ENCODE results near the gene SLC32A1.

SLC32A1 gene

DNA sequence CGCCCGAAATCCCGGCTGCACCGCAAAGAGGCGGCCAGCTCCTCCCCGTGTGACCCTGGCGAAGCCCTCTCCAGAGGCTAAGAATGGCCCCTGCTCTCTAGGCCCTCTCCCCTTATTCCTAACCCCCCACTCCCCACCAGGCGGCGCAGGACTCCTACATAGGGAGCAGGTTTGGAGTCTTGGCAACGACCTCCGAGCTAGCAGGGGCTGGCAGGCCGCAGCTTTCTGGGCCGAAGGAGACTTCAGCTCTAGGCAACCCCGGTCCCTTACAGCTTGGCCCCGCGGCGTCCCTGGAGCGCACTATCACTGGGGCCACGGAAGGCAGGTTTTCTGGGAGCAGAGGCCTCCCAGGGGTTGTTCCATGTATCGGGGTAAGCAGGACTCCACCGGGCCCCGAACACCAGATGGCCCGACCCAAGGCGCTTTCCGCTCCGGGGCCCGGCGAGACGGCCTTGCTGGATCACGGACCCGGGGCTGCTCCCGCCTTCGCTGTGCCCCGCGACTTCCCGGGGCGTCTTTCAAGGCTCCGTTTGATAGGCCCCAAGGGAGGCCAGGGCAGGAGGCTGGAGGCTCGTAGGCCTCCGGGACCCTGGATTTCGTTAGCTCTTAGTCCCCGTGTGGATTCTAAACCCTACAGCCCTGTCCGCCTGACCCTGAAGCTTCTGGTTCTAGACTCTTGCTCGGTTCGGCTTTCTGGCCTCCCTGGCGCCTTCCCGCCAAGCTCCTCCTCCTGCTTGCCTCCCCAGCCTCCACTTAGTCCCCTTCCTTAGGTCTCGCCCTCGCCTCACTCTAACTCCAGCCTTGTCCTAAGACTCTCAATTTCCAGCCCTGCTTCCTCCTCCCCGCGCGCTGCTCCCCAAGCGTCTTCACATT is 1.9 kb downstream of the SLC32A1 start:
- DNase-seq: peak; percentile 74

GRCh38 chr20:38726804-38727606 is 2.7 kb downstream of the SLC32A1 start:
- DNase-seq: peak; percentile 92

GRCh38 chr20:38727607-38728190 is 3.4 kb downstream of the SLC32A1 start:
- peak; percentile 34 for DNase-seq

GRCh38 chr20:38728191-38728781 is 4.0 kb downstream of the SLC32A1 start:
- DNase-seq: no peak

DNA sequence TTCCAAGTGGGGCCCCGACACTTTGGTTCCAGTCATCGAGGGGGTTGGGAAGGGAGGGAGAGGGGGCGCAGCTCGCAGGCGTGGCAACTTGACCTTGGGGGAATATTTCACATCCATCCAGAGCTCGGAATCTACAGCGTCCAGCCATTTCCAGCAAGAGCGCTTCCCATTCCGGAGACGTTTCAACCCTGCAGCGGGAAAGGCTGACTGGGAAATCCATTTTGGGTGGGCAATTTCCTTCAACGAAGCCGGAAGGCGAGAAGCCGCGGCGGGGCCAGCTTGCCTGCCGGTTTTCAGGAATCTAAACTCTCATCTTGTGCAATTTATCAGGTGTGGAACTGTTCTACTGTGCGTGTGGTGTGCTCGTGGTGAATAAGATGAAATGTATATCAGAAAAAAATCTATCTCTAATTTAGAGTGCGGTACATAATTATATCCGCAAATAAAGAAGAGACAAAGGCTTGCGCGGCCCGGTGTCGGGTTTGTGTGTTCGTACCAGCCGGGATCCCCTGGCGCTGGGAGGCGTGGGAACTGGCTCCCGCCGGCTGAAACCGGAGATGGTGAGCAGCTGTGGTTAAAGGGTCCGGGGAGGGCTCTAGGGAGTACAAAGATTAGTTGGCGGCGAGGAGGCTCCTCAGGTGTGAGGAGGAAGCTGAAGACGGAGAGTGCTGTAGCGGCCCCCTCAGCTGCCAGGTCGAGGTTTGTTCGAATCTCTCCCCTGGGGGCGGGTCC is 4.8 kb downstream of the SLC32A1 start:
- peak; percentile 45 for DNase-seq

- DNase-seq: peak; percentile 29
Measured at GRCh38 chr20:38729767-38730166, 5.5 kb downstream of the SLC32A1 start.

GRCh38 chr20:38730167-38730988 is 6.1 kb downstream of the SLC32A1 start:
- DNase-seq: peak; percentile 26

DNA sequence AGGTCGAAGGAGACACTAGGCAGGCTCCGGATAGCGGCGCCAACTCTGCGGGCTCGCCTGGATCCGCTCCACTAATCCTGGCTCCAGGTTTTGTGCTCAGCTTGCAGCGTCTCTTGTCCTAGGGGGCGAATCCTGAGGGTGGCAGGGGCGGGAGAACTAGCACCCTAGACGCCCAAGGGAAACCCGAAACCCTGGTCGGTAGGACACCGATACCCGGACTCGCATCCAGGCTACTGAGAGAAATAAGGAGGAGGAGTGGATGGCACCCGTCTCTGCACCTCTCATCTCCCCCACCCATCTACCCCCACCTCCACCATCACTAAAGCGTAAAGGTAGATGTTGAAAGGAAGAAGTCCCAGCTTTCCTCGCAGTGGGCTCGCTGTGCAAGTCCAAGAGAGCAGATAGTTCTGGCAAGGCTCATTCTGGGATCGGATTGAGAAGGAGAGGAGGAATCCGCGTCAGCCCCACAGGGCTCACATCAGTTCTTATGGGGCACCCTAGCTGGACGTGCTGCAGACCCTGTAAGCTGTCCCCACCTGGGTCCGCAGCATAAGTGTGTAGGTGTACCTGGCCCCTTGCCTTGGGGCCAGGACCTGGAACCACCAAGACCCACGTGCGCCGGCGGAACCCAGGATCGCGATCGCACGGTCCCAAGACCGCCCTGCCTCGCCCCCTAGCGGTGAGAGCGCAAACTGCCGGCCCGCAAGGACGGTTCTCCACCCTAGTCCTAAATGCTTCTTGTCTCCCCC is 6.9 kb downstream of the SLC32A1 start:
- DNase-seq: peak; percentile 94

GRCh38 chr20:38731738-38732113 is 7.4 kb downstream of the SLC32A1 start:
- no peak for DNase-seq

GRCh38 chr20:38732981-38733380 is 8.7 kb downstream of the SLC32A1 start:
- no peak for DNase-seq

GRCh38 chr20:38735172-38735571 is 10.9 kb downstream of the SLC32A1 start:
- no peak for DNase-seq

- DNase-seq: no peak
Measured at GRCh38 chr20:38737887-38738286, 13.6 kb downstream of the SLC32A1 start.

DNA sequence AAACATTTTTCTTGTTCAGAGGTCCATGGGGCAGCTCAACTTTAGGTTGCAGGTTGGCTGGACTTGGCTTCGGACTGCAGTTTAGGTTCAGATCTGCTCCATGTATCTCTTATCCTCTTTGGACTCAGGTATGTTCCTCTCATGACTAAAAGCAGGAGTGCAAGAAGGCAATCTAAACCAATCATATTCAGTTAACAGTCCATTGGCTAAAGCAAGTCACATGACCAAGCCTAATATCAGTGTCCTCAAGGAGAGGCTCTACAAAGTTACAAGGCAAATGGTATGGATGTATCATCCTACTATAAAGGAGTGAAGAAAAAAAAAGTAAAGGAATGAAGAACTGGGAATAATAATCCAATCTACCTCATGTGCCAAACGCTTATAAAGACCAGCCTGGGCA is 21.5 kb downstream of the SLC32A1 start:
- DNase-seq: no peak

DNA sequence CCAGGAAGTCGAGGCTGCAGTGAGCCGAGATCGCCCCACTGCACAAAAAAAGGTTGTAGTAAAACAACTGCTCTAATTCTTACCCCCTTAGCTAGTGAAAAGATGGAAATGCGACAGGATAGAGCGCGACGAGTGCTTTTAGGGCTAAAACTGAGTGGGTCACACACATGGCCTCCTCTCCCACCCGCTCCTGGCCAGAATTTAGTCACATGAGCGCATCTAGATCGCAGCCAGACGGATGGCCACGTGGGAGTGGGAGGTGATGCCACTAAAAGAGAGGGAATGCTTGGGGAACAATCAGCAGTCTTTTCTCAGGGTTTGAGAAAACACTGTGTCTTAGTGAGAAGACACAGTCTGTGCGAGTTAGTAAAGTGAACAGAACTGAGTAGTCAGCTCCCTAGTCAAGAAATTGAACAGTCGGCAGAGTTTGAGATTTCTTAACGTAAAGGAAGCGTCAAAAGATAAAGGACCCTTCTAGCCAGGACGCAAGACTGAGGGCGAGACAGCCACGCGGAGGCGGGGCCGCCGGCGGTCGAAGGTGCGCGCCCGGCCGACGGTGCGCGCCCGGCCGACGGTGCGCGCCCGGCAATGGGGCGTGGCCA is 23.3 kb downstream of the SLC32A1 start:
- no peak for DNase-seq

- peak; percentile 98 for DNase-seq
Measured at GRCh38 chr20:38748097-38748860, 24.0 kb downstream of the SLC32A1 start, which contains the start of gene ACTR5. Gene ACTR5, plus strand, starts transcription at chr20:38748460. Its CDS starts 19 bp downstream, at chr20:38748479.

DNA sequence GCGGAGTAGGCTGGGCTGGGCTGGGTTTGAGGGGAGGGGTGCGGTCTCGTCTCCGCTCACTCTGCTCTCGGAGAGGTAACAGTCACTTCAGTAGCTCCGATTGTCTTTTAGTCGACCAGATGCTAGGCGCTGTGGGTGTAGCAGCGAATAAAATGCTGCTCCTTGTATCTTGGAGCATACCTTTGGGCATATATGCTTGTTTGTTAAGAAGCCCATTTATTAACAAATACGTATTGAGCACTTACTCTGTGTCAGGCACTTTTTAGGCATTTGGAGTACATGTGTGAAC is 24.5 kb downstream of the SLC32A1 start:
- peak; percentile 72 for DNase-seq

GRCh38 chr20:38751360-38751976 is 27.2 kb downstream of the SLC32A1 start:
- DNase-seq: no peak

DNA sequence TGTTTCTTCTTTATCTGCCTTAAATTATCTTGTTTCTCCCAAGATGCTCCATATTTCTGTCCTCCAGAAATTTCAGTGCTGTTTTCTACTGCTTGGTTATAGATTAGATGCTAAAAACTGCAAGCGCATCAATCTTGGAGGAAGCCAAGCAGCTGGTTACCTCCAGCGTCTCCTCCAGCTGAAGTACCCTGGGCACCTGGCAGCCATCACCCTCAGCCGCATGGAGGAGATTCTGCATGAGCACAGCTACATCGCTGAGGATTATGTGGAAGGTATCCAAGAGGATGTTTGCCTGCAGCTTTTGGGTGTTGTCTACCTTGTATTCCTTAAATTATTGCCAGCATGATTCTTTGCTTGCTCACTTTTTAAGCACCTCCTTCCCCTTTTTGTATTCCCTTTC is 27.7 kb downstream of the SLC32A1 start:
- DNase-seq: no peak

DNA sequence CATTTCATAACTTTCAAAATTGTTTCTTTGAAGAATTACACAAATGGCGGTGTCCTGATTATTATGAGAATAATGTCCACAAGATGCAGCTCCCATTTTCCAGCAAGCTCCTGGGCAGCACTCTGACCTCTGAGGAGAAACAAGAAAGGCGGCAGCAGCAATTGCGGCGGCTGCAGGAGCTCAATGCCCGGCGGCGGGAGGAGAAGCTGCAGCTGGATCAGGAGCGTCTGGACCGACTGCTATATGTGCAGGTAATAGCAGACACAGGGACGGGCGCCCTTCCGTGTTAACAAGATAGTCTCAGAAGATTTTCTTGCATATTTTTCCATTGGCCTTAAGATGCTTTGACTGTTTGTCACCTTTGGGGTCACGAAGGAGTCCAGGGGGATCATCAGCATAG is 30.6 kb downstream of the SLC32A1 start:
- no peak for DNase-seq

All from stimulated activated CD8-positive, alpha-beta memory T cell treated with anti-CD3 and anti-CD28 coated beads, Interleukin-4, amount 100 ng/mL, for 48 hours (primary cell).